Right atrium auricular region (tissue), 2 donors: ENCODE measurements around the gene FOLR1. TPM values are rescaled to one million over a fixed set of nuclear protein-coding genes. Genes with fewer than 3 reads are reported as not detected.

ENCODE experiments used
- DNase-seq: peaks from one replicate; pipeline ENCODE4 v3.0.0-alpha.2; 2019; ENCODE audit warnings: low spot score
- H3K27ac ChIP-seq, 2 donors: fragments of 200-600 bp; sonication (generic); 1 replicate in 1 of 2; 2 replicates in 1 of 2; pipeline ENCODE4 v1.5.1; 2016 to 2019
- H3K27me3 ChIP-seq, 2 donors: fragments of 200-600 bp; sonication (generic); one replicate each; pipeline versions ENCODE4 v1.5.1 to v1.6.0; 2017 to 2019
- H3K36me3 ChIP-seq: fragments of 200-600 bp; sonication (generic); one replicate; pipeline ENCODE4 v1.5.1; 2016
- H3K4me1 ChIP-seq, 2 donors: fragments of 200-600 bp; sonication (generic); one replicate each; pipeline versions ENCODE4 v1.5.1 to v1.6.0; 2017 to 2019
- H3K4me3 ChIP-seq, 2 donors: fragments of 200-600 bp; sonication (generic); 1 replicate in 1 of 2; 2 replicates in 1 of 2; pipeline ENCODE4 v1.5.1; 2017 to 2019; ENCODE audit warnings: mild to moderate bottlenecking in 1 of 2, moderate library complexity in 1 of 2
- H3K9me3 ChIP-seq, 2 donors: fragments of 200-600 bp; sonication (generic); one replicate each; pipeline ENCODE4 v1.5.1; 2019
- total RNA-seq, 2 donors: library from RNA; depleted of rRNA; stranded (reverse); fragments of >200 nt; gene quantifications; one replicate each; pipeline ENCODE4 v1.1.0, GENCODE V29; 2016
- TF ChIP-seq, protein P1 (sequence below), 2 donors: fragments of 200-600 bp; sonication (generic); IDR thresholded peaks; one replicate each; pipeline ENCODE4 v1.5.1; 2019; ENCODE audit warnings: antibody characterized with exemption in 2 of 2

FOLR1 gene
- total RNA-seq, 2 donors from 2014 or later = not detected

DNA sequence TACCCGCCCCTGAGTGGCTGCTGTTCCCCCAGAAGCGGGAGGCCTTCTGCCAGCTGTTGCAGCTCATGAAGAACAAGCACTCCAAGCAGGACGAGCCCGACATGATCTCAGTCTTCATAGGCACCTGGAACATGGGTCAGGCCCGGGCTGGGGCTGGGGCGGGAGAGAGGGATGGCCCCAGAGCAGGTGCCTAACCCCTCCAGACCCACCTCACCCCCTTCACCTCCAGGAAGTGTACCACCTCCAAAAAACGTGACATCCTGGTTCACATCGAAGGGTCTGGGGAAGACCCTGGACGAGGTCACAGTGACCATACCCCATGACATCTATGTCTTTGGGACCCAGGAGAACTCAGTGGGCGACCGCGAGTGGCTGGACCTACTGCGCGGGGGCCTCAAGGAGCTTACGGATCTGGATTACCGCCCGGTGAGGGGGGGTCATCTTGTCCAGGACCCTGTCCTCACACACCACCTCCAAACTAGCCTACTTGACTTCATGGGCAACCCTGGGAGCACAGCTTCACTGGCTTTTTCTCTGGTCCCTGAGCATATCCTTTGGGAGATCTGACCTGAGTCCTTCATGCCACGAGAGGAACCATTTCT, 38.9 kb downstream of the FOLR1 start:
- Histone ChIP-seq H3K27ac (peak overlapping the region in 1 of 2 donors; percentile 53), H3K4me1 (peaks cover 0 to 24% of the 10 kb centered on the region in 2 donors)

DNA sequence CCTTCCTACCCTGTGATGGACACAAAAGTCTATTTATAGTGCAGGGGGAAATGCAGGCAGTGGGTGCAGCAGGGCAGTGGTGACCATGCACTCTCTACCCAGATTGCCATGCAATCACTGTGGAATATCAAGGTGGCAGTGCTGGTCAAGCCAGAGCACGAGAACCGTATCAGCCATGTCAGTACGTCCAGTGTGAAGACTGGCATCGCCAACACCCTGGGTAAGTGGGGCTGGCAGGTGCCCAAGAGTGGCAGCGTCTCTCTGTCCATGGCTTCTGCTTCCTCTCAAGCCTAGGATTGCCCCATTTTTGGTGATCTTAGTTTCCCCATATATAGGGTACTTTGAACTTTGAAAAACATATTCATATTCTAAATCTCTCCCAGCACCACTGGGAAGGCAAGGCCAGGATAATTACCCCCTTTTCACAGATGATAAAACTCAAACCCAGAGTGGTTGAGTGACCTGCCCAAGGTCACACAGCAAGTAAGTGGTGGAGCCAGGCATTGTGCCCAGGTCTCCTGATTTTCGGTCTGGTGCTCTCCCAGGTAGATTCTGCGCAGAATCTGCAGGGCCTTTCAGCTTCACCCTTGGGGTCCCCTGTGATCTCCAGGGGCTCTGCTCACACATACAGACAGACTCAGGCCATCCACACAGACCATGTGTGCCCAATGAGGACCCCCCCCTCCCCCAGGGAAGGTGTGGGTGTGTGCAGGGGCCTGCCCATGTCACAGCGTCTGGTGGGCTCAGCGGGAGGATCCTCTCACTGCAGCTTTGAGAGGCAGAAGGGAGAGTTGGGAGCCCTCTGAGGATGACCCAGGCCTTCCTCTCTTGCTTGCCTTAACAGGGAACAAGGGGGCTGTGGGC, 39.7 kb downstream of the FOLR1 start:
- H3K4me1 ChIP-seq = peaks cover 0 to 17% of the 10 kb centered on the region in 2 donors
- H3K27ac ChIP-seq = peak overlapping the region in 1 of 2 donors; percentile 53
- peaks cover 91% of the 10 kb centered on the region for H3K36me3 ChIP-seq
- no peaks in the 10 kb centered on the region for H3K27me3 ChIP-seq
- H3K4me3 ChIP-seq = no peak overlapping the region
- H3K9me3 ChIP-seq = no peaks in the 10 kb centered on the region
- TF ChIP-seq, protein P1, sequence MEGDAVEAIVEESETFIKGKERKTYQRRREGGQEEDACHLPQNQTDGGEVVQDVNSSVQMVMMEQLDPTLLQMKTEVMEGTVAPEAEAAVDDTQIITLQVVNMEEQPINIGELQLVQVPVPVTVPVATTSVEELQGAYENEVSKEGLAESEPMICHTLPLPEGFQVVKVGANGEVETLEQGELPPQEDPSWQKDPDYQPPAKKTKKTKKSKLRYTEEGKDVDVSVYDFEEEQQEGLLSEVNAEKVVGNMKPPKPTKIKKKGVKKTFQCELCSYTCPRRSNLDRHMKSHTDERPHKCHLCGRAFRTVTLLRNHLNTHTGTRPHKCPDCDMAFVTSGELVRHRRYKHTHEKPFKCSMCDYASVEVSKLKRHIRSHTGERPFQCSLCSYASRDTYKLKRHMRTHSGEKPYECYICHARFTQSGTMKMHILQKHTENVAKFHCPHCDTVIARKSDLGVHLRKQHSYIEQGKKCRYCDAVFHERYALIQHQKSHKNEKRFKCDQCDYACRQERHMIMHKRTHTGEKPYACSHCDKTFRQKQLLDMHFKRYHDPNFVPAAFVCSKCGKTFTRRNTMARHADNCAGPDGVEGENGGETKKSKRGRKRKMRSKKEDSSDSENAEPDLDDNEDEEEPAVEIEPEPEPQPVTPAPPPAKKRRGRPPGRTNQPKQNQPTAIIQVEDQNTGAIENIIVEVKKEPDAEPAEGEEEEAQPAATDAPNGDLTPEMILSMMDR (IDR thresholded peaks at IDR 0.05) = no peak
- no peak for DNase-seq

More for the DNA sequence above, 38.9 kb downstream of the FOLR1 start:
- TF ChIP-seq, protein P1 (IDR thresholded peaks at IDR 0.05) = no peak
- no peaks in the 10 kb centered on the region for H3K9me3 ChIP-seq
- no peak overlapping the region for H3K4me3 ChIP-seq
- no peaks in the 10 kb centered on the region for H3K27me3 ChIP-seq
- H3K36me3 ChIP-seq = peaks cover 85% of the 10 kb centered on the region
- no peak for DNase-seq

DNA sequence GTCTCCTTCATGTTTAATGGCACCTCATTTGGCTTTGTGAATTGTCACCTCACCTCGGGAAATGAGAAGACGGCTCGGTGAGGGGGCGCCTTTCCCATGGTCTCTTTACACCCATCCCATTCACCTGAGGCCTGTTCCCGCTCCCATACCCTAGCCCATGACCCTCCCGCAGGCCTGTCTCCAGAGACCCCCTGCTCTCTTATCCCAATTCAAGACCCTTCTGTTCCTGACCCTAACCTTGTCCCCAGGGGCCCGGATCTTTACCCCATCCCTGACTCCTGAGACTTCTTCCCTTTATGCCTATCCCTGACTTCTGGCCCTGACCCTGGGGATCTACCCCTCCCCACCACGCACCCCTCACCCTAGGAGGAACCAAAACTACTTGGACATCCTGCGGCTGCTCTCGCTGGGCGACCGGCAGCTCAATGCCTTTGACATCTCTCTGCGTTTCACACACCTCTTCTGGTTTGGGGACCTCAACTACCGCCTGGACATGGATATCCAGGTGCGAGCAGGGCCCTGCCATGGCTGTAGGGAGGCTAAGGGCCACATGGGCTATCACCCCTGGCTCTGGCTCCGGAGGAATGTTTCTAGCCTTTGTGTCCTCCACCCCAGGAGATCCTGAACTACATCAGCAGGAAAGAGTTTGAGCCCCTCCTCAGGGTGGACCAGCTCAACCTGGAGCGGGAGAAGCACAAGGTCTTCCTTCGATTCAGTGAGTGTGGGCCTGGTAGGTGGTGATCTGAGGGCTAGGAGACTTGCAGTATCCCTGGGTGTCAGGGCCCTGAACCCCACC, 40.5 kb downstream of the FOLR1 start:
- peaks cover 98% of the 10 kb centered on the region for H3K36me3 ChIP-seq
- DNase-seq = no peak
- H3K4me3 ChIP-seq = no peak overlapping the region
- TF ChIP-seq, protein P1 (IDR thresholded peaks at IDR 0.05) = no peak
- H3K4me1 ChIP-seq = peaks cover 0 to 14% of the 10 kb centered on the region in 2 donors
- H3K9me3 ChIP-seq = no peaks in the 10 kb centered on the region
- H3K27me3 ChIP-seq = no peaks in the 10 kb centered on the region
- no peak overlapping the region for H3K27ac ChIP-seq

DNA sequence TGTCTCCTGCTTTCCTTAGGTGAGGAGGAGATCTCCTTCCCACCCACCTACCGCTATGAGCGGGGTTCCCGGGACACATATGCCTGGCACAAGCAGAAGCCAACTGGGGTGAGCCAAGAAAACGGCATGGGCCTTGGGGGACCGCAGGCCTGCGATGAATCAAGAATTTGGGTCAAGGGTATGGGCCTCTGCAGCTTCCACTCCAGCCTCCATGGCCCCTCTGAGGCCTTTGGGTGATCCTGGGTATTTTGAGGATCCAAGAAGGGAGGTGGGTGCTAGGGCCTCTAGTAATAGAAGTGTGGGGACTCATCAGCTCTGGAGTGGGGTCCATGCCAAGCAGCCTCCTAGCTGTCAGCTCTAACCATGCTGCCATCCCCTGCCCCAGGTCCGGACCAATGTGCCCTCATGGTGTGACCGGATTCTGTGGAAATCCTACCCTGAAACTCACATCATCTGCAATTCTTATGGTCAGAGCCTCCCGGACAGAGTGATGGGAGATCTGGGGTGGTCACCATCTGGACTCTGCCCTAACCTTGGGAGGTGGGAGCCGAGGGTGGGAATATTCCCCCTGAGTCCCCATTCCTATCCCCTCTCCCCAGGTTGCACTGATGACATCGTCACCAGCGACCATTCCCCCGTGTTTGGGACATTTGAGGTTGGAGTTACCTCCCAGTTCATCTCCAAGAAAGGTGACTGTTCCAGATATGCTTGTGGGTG, 41.3 kb downstream of the FOLR1 start:
- no peak overlapping the region for H3K4me3 ChIP-seq
- H3K36me3 ChIP-seq = peaks cover 94% of the 10 kb centered on the region
- H3K9me3 ChIP-seq = no peaks in the 10 kb centered on the region
- no peak overlapping the region for H3K27ac ChIP-seq
- no peaks in the 10 kb centered on the region for H3K27me3 ChIP-seq
- TF ChIP-seq, protein P1 (IDR thresholded peaks at IDR 0.05) = no peak
- peaks cover 0 to 12% of the 10 kb centered on the region in 2 donors for H3K4me1 ChIP-seq
- DNase-seq = no peak

DNA sequence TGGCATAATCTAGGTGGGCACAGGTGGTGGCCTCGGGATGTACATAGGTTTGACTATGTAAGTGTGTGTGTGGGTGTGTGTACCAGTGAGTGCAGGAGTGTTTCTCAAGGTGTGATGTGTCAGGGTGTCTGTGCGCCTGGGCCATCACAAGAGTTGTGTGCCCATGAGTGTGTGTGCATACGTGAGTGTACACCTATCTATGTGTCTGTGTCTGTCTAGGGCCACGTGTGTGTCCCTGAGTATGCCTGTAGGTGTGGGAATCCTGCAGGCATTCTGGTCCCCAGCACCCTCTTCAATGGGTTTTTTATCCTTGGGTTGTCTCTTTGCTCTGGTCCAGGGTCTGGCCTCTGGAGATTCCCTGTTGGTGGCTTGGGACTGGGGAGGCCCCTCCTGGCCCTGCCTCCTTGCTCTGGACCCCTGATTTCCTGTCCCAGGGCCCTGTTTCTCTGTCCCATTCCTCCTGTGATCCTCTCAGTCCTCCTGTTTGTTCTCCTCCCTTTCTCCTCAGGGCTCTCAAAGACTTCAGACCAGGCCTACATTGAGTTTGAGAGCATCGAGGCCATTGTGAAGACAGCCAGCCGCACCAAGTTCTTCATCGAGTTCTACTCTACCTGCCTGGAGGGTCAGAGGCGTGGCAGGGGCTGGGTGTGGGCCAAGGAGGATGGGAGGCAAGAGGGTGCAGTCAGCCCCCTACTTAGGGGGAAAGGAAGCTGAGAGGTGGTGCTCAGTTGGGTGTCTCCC, 42.0 kb downstream of the FOLR1 start:
- peaks cover 0 to 19% of the 10 kb centered on the region in 2 donors for H3K4me1 ChIP-seq
- no peak overlapping the region for H3K27ac ChIP-seq
- H3K9me3 ChIP-seq = no peaks in the 10 kb centered on the region
- H3K4me3 ChIP-seq = no peak overlapping the region
- H3K27me3 ChIP-seq = no peaks in the 10 kb centered on the region
- peaks cover 87% of the 10 kb centered on the region for H3K36me3 ChIP-seq
- TF ChIP-seq, protein P1 (IDR thresholded peaks at IDR 0.05) = no peak
- DNase-seq = no peak
